HG02943 (cell line): ENCODE data around the gene RANBP17.
A peak's percentile ranks its signal among the peaks of the same experiment; 100 is the strongest.
"Not testable (repeated sequence)": the region's sequence is repeated elsewhere in the genome, so short reads cannot be mapped to it uniquely, and the experiment has no call there.

Experiments used
- ATAC-seq: cut with Tn5 transposase; IDR thresholded peaks from one replicate; pipeline ENCODE4 v1.9.1; 2021; ENCODE audit warnings: mild to moderate bottlenecking, low read depth, moderate library complexity; ENCODE audit not compliant: unreplicated experiment

Gene RANBP17

GRCh38 chr5:170863646-170864045, 1.8 kb downstream of the RANBP17 start:
- ATAC-seq: no peak

GRCh38 chr5:170865622-170866021, 3.8 kb downstream of the RANBP17 start:
- ATAC-seq: peak; percentile 57

GRCh38 chr5:170867825-170868224, 6.0 kb downstream of the RANBP17 start:
- ATAC-seq: no peak

GRCh38 chr5:170870390-170870789, 8.6 kb downstream of the RANBP17 start:
- ATAC-seq: not testable (repeated sequence)

- no peak for ATAC-seq
Observed at GRCh38 chr5:170874017-170874416, 12.2 kb downstream of the RANBP17 start.

GRCh38 chr5:170875811-170876210, 14.0 kb downstream of the RANBP17 start:
- ATAC-seq: no peak

- no peak for ATAC-seq
Observed at GRCh38 chr5:170880084-170880483, 18.3 kb downstream of the RANBP17 start.

- ATAC-seq: no peak
Observed at GRCh38 chr5:170882345-170882744, 20.5 kb downstream of the RANBP17 start.

GRCh38 chr5:170885256-170885655, 23.4 kb downstream of the RANBP17 start:
- ATAC-seq: no peak

- ATAC-seq: no peak
Observed at GRCh38 chr5:170885809-170886208, 24.0 kb downstream of the RANBP17 start.

GRCh38 chr5:170886210-170886894, 24.5 kb downstream of the RANBP17 start:
- no peak for ATAC-seq

- no peak for ATAC-seq
Observed at GRCh38 chr5:170892196-170892595, 30.4 kb downstream of the RANBP17 start.

GRCh38 chr5:170894665-170895064, 32.8 kb downstream of the RANBP17 start:
- no peak for ATAC-seq

- ATAC-seq: no peak
Observed at GRCh38 chr5:170896779-170897178, 35.0 kb downstream of the RANBP17 start.

GRCh38 chr5:170903075-170903474, 41.3 kb downstream of the RANBP17 start:
- ATAC-seq: no peak

- no peak for ATAC-seq
Observed at GRCh38 chr5:170907758-170908157, 45.9 kb downstream of the RANBP17 start.

- no peak for ATAC-seq
Observed at GRCh38 chr5:170913573-170913972, 51.8 kb downstream of the RANBP17 start.

GRCh38 chr5:170917113-170917512, 55.3 kb downstream of the RANBP17 start:
- no peak for ATAC-seq

- no peak for ATAC-seq
Observed at GRCh38 chr5:170920196-170920595, 58.4 kb downstream of the RANBP17 start.

GRCh38 chr5:170922331-170922730, 60.5 kb downstream of the RANBP17 start:
- ATAC-seq: not testable (repeated sequence)

GRCh38 chr5:170923910-170924620, 62.2 kb downstream of the RANBP17 start:
- no peak for ATAC-seq
